ENCODE results near the gene LRRC28. TPM values are rescaled to one million over a fixed set of nuclear protein-coding genes. Genes with fewer than 3 reads are reported as not detected.

Gene LRRC28
- total RNA-seq, 1 experiment from 2014 or later, result 21.4 TPM

DNA sequence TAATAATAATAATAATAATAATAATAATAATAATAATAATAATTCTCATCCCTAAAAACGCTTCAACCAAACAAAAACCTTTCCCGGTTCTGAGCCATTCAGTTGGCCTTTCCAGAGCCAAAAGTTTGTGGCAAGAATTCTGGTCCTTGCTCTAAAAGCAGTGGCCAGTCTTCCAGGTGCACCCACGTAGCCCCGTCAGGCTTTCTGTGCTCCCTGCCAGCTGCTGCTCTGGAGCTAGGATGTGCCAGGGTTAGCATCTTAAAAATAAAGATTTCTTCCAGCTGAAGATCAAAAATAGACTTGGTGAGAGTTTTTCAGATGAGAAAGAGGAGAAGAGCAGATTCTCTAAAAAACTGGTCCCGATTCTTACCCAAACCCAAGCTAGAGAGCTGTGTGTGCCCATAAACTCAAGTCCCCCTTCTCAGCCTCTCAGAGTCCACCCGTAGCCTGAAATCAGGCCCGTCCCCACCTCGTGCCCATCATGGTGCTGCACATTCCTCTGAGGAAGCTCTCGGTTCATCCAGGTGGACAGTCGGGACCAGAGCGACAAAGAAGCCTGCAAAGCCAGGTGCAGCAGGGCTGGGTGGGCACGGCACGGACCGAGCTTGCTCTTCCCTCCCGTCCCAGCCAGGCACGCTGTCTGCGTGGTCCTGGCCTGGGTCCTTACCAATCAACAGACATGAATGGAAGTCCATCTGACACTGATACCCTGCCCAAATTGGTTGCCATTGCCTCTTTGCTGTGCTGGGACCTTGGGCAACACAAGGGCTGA is 155.6 kb downstream of the LRRC28 start:
- ChIA-PET CTCF (interaction anchor here (1.2 to 2.8 kb wide), 2 partner anchors 298 to 349 kb away, joined by 5 to 10 read pairs; no protein-coding TSS in a partner anchor), POLR2A (no interaction called here)
- BruUV-seq (replicated peaks), result no TSS peak

More for the DNA sequence above, 155.6 kb downstream of the LRRC28 start:
- H3K9ac ChIP-seq (ENCODE audit: low read length), result no peak overlapping the region
- no peak overlapping the region for H3K27ac ChIP-seq (ENCODE audit: low read depth, low read length)
- H3K4me3 ChIP-seq (replicated peaks in 1 of 2; ENCODE audit: low read depth in 1 of 2, low read length in 2 of 2), result no peak overlapping the region
- H3K4me2 ChIP-seq (ENCODE audit: low read length), result no peak overlapping the region
- no peaks in the 10 kb centered on the region for H3K9me3 ChIP-seq (ENCODE audit: control insufficient read depth in 1 of 2, insufficient read depth in 1 of 2, low read depth in 1 of 2, low read length in 2 of 2)
- no peak overlapping the region for H2AFZ ChIP-seq (ENCODE audit: low read depth, low read length, poor library complexity, severe bottlenecking)
- peaks cover 0 to 17% of the 10 kb centered on the region in 2 experiments; a peak in 1 of 4 replicates for H3K4me1 ChIP-seq (ENCODE audit: control insufficient read depth in 1 of 2, insufficient read depth in 2 of 2, low read length in 2 of 2)
- no peaks in the 10 kb centered on the region for H3K79me2 ChIP-seq (ENCODE audit: insufficient read depth, low read length)
- H4K20me1 ChIP-seq (ENCODE audit: insufficient read depth), result no peaks in the 10 kb centered on the region
- no peaks in the 10 kb centered on the region for H3K9me2 ChIP-seq (ENCODE audit: insufficient read depth)
- no peaks in the 10 kb centered on the region for H3K36me3 ChIP-seq (ENCODE audit: control insufficient read depth in 1 of 2, insufficient read depth in 2 of 2, low read length in 2 of 2)
- no peak for TF ChIP-seq RAD21 (IDR thresholded peaks at IDR 0.05; ENCODE audit: low read depth)
- TF ChIP-seq FOSL1 (IDR thresholded peaks at IDR 0.05; ENCODE audit: low read depth), result no peak
- no peak for TF ChIP-seq SP1 (IDR thresholded peaks at IDR 0.05; ENCODE audit: low read depth)
- TF ChIP-seq, protein P1, sequence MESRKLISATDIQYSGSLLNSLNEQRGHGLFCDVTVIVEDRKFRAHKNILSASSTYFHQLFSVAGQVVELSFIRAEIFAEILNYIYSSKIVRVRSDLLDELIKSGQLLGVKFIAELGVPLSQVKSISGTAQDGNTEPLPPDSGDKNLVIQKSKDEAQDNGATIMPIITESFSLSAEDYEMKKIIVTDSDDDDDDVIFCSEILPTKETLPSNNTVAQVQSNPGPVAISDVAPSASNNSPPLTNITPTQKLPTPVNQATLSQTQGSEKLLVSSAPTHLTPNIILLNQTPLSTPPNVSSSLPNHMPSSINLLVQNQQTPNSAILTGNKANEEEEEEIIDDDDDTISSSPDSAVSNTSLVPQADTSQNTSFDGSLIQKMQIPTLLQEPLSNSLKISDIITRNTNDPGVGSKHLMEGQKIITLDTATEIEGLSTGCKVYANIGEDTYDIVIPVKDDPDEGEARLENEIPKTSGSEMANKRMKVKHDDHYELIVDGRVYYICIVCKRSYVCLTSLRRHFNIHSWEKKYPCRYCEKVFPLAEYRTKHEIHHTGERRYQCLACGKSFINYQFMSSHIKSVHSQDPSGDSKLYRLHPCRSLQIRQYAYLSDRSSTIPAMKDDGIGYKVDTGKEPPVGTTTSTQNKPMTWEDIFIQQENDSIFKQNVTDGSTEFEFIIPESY (IDR thresholded peaks at IDR 0.05; ENCODE audit: extremely low read depth, insufficient replicate concordance, low read length), result no peak
- TF ChIP-seq ZNF274 (IDR thresholded peaks at IDR 0.05; ENCODE audit: low read depth, low read length), result no peak
- TF ChIP-seq CBX3 (IDR thresholded peaks at IDR 0.05; ENCODE audit: low read depth), result no peak
- TF ChIP-seq POLR2AphosphoS5 (IDR thresholded peaks at IDR 0.05; ENCODE audit: low read depth, low read length), result no peak
- TF ChIP-seq, protein P2, sequence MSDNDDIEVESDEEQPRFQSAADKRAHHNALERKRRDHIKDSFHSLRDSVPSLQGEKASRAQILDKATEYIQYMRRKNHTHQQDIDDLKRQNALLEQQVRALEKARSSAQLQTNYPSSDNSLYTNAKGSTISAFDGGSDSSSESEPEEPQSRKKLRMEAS (IDR thresholded peaks at IDR 0.05), result no peak
- no peak for TF ChIP-seq CEBPB (IDR thresholded peaks at IDR 0.05; ENCODE audit: low read depth)
- no peak for TF ChIP-seq EGR1 (IDR thresholded peaks at IDR 0.05; ENCODE audit: low read depth)
- TF ChIP-seq EZH2phosphoT487 (IDR thresholded peaks at IDR 0.05; ENCODE audit: borderline replicate concordance), result no peak
- TF ChIP-seq JUND (IDR thresholded peaks at IDR 0.05), result no peak
- no peak for TF ChIP-seq ZFX (IDR thresholded peaks at IDR 0.05)
- no peak for TF ChIP-seq ELF1 (IDR thresholded peaks at IDR 0.05; ENCODE audit: borderline replicate concordance, low read depth)
- TF ChIP-seq YY1 (IDR thresholded peaks at IDR 0.05; ENCODE audit: extremely low read depth, insufficient replicate concordance, low read depth, low read length), result no peak
- no peak for TF ChIP-seq SRF (IDR thresholded peaks at IDR 0.05; ENCODE audit: low read depth)
- TF ChIP-seq, protein P3, sequence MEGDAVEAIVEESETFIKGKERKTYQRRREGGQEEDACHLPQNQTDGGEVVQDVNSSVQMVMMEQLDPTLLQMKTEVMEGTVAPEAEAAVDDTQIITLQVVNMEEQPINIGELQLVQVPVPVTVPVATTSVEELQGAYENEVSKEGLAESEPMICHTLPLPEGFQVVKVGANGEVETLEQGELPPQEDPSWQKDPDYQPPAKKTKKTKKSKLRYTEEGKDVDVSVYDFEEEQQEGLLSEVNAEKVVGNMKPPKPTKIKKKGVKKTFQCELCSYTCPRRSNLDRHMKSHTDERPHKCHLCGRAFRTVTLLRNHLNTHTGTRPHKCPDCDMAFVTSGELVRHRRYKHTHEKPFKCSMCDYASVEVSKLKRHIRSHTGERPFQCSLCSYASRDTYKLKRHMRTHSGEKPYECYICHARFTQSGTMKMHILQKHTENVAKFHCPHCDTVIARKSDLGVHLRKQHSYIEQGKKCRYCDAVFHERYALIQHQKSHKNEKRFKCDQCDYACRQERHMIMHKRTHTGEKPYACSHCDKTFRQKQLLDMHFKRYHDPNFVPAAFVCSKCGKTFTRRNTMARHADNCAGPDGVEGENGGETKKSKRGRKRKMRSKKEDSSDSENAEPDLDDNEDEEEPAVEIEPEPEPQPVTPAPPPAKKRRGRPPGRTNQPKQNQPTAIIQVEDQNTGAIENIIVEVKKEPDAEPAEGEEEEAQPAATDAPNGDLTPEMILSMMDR (IDR thresholded peaks at IDR 0.05 in 2 of 3, conservative IDR thresholded peaks at IDR 0.05 in 1 of 3; ENCODE audit: borderline replicate concordance in 1 of 3, insufficient read depth in 1 of 3, low read depth in 2 of 3, low read length in 2 of 3), result no peak
- no peak for TF ChIP-seq SIN3A (IDR thresholded peaks at IDR 0.05; ENCODE audit: low read depth)
- H3K27me3 ChIP-seq (ENCODE audit: insufficient read depth, low read length), result no peaks in the 10 kb centered on the region
- RAD21 ChIA-PET (ENCODE audit: low non-redundant PET in 1 of 2, low total read pairs in 2 of 2, uncharacterized antibody in 2 of 2, unreplicated experiment in 2 of 2), result no interaction called here
- DNase-seq (ENCODE audit: low read depth, low spot score) (no peak), ATAC-seq (no peak)
- intact Hi-C loops (cut with micrococcal nuclease), result no loop called here

Measured in HCT116 (cell line).